ENCODE data around the gene RLN1.
"Not testable (repeated sequence)": the region's sequence is repeated elsewhere in the genome, so short reads cannot be mapped to it uniquely, and the experiment has no call there.

RLN1 gene, protein sequence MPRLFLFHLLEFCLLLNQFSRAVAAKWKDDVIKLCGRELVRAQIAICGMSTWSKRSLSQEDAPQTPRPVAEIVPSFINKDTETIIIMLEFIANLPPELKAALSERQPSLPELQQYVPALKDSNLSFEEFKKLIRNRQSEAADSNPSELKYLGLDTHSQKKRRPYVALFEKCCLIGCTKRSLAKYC

DNA sequence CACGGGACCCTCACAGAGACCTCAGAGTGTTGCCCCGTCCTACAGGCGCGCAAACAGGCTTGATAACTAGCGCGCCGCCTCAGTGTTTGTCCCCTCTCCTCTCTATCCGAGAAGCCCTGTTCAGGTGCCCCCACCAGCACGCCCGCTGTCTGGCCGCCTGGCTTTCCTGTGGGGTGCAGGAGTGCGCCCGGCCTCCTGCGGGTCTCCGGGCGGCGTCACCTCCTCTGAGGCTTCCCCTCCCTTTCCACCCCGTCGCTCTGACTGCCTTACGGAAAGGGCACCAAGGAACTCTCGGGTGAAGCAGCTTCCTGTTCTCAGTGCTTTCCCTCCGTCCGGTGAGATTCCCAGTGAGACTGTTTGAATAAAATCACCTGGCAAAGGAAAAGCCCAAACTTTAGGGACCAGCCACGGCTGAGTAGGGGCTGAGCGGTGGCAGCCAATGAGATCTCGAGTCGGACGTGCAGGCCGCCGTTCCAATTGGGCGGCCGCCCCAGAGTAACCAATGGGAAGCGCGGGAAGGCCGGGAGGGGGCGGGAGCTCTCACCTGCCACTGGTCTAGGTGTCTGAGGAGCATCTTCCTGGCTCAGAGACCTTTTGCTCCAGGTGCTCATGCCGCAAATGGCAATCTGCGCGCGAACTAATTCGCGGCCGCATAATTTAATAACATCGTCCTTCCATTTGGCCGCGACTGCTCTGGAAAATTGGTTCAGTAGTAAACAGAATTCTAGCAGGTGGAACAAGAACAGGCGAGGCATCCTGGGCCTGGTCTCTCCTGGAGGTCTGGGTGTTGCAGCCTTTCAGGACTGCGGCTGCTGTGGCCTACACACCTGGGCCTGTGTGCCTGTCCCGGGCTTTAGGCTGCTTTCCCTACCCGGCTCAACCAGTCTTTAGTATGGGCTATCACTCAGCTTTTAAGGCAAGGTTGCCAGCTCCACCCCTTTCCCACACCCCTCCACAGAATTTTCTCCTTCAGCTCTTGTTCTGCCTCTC lies at the start of gene RLN1:
RLN1 (minus strand) TSS at position 885 of the 990 bp plus-strand sequence; CDS start at position 755, 130 bp downstream.
- DNase-seq (ENCODE audit: low read depth): not testable (repeated sequence)

DNA sequence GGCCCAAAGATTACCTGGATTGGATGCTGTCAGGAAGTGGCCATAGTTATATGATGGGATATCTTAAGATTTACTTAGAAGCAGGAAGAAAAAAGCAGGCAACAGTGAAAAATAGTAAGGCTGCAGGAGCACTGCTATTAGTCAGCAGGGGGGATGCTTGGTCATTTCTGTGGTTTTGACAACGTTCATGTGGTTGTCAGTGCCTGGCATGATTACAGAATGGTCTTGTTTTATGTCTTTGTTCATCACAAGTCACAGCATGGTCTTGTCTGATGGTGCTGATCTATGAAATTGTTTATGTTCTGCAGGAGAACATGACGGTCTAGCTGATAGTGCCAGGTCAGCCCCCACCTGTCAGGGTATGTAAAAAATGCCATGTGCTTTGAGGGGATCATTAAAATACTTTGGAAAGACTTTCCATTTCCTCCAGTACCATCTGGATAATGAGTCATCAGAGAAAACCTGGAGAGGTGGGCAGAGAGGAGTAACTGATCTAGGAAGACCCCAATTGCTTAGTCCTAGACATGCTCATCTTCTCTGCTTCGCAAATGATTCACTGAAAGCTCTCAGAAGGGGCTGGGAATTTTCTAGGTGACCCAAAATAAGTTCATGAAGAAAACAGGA lies 49.5 kb upstream of the RLN1 start:
- DNase-seq (ENCODE audit: low read depth): no peak

DNA sequence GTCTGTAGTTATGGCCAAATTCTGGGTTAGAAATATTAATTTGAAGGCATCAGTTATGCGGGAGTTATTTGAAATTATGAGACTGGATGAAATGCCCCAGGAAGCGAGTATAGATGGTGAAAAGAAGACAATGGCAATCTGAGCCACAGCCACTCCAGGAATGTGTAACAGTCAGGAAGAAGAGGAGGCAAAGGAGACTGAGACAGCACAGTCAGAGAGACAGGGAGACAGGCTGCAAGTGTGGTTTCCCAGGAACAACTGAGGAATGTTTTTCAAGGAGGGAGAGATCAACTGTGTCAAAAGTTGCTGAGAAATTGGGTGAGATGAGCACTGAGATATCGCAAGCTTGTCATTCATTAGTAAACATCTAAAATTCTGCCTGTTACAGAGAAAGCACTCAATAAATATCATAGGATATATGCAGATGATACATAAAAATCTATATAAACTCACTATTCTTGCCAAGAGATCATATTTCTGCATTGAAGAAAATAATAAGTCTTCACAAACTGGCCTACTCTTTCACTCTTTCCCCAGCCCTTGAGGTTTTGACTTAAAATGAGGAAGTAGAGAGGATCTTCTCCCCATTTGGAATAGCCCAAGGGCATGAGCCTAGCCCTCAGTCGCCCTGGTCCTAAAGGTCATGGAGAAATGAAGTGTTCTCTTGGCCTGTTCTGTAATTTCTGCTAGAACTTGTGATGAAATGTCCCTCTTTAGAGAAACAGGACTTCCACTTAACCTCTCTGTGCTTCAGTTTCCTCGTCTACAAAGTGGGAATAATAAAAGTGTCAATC lies 48.5 kb upstream of the RLN1 start:
- no peak for DNase-seq (ENCODE audit: low read depth)

DNA sequence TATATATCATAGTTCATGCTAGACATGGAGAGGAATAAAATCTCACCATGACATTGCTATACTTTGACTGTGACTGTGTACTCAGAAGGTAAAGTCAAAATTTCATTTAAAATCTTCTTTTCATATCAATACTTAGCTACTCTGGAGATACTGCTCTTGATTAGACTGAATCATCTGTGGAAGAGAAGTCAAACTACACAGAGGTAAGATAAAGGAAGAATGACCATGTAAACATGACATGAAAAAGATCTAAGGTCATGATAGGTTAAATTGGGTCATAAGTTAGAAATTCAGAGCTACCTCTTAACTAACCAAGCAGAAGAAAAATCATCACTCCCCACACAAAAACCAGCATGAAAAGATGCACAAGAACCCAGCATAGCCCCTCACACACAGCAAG lies 44.8 kb upstream of the RLN1 start:
- no peak for DNase-seq (ENCODE audit: low read depth)

DNA sequence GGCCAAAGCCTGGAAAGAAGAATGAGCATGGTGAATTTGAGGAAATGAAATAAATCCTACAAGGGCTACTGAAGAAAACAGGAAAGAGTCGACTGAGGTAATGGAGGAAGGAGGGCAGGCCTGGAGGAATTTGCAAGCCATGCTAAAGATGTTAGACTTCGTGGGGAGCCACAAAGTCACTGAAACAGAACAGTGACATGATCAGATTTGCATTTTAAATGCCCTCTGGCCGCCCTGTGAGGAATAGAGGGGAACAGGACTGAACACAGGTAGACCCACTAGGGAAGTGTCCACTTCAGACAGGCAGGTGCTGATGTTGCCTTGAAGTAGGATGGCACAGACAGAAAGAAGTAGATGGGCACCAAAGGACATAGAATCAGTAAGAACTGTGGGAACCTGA lies 42.8 kb upstream of the RLN1 start:
- no peak for DNase-seq (ENCODE audit: low read depth)

DNA sequence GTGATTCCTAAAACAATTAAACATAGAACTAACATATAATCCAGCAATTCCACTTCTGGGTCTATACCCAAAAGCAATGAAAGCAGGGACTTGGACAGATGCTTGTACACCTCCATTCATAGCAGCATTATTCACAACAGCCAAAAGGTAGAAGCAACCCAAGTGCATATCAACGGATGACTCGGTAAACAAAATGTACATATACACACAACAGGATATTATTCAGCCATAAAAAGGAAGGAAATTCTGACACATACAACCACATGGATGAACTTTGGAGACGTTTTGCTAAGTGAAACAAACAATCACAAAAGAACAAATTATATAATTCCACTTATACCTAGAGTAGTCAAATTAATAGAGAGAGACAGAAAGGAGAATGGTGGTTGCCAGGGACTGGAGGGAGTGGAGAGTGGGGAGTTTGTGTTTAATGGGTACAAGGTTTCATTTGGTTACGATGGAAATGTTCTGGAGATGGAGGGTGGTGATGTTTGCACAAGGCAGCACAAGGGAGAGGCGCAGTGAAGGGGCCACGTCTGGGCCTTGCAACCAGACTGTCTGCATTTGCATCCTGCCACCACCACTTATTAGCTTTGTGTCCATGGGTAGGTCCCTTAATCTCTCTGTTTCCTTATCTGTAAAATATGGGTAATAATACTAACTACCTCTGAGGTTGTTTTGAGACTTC lies 36.3 kb upstream of the RLN1 start:
- DNase-seq (ENCODE audit: low read depth): no peak

DNA sequence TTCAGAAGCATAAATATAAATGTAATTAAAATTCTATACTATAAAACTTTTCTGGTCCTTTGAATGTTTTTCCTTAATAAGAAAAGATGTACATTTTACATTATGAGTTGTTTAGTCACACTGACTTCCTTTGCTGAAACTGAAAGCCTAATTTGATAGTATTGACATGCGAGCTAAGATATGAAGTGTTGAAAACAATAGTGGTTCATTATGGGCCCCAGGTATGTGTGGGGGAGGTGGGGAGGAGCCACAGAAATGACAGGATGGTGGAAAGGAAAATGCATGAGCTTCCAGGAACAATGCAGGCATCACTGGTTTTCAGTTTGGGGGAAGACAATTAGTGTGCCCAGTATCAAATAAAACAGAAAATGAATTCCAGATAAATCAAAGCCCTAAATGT lies 35.4 kb upstream of the RLN1 start:
- DNase-seq (ENCODE audit: low read depth): no peak

DNA sequence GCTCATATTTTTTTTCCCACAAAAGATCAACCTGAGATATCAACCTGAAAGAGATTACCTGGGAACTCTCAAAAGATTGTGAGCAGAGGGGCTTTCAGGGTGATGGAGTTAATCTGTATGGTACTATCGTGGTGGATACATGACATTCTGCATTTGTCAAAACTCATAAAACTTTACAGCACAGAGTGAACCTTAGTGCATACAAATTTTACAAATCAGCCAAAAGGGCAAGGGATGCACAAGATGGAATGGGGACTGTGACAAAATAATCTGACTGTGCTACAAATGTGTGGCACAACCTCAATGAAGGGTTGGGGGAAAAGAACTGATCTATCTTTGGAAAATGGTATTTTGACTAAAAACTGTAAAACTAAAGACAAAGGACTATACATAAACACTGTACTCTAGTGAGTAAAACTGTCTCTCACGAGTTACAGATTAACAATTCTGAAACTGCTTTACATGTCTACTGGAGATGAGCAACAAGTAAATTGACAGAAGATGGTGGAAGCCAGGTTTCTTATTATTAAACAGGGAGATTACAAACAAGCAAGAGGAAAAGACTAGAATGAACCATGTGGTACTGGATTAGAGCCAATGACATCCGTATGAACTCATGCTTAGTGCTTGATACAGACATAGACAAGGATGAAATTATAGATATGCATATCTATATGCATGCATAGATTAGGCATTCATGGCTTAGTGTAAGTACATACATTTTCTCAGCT lies 24.8 kb upstream of the RLN1 start:
- DNase-seq (ENCODE audit: low read depth): no peak

DNA sequence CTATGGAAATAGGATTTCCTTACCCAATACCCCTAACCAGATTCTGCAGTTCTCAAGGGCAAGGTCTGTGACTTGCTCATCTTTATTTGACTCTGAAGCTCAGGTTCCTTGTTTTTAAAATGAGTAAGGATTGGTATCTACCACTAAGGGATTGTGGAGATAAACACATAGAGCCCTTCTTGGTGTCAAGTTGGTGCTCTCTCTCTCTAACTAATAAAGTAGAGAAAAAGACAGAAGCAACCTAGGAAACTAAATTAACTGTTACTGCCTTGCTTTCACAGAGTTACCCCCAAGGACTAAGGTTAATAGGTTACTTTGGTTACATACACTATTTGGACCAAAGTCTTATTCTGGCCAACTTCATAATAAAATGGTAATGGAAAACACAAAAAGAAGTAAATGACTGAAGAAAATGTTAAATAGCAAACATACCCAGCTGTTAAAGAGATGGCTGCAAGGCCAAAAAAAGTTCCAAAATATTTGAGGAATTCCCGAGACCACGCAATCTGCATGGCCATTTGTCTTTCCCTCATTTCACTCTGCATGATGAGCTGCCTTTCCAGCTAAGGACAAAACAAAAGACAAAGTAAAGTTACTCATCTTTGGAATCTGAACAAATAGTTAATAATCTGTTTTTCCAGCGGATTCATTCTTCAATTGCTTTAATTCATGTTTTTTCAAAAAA lies 21.8 kb upstream of the RLN1 start:
- no peak for DNase-seq (ENCODE audit: low read depth)

DNA sequence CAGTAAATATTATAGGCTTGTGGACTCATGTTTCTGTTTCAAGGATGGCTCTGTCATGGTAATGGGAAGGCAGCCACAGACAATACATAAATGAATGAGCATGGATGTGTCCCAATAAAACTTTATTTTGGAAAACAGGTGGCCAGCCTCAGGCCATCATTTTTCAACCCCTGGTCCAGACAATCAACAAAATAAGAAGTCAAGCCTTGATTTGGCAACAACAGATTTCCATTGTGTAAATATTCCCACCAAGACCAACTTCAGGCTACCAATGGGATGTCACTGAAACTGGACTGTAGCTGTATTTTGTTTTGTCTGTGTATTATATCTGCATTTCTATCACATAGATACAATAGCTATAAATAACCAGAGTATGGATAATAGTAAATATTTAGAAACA lies 20.7 kb upstream of the RLN1 start:
- no peak for DNase-seq (ENCODE audit: low read depth)

DNA sequence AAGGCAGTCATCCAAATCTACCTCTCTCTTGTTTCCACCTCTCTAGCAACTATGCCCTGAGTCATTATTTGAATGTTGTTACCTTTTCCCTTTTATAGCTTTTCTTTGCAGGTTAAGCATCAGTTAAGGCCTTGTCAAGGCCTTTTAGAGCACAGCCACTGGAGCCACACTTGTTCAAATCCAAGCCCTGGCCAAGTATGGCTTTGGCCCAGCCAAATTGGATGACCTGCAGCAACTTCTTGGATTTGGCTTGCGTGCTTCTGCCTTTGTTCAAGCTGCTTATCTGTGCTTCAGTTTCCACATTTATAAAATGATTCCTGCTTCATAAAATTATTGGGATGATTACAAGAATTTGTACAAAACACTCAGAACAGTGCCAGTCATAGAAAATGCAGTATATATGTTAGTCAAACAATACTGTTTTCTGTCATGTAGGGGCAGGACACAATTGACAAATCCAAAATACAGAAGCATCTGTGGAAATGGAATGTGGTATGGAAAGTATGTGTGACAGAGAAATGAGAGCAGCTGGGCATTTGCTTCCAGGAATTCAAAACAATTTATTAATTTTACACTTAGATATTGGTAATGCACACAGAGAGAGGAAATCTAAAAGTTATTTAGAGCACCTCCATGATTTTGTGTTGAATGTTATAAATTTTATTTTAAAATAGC lies 17.9 kb upstream of the RLN1 start:
- DNase-seq (ENCODE audit: low read depth): no peak

DNA sequence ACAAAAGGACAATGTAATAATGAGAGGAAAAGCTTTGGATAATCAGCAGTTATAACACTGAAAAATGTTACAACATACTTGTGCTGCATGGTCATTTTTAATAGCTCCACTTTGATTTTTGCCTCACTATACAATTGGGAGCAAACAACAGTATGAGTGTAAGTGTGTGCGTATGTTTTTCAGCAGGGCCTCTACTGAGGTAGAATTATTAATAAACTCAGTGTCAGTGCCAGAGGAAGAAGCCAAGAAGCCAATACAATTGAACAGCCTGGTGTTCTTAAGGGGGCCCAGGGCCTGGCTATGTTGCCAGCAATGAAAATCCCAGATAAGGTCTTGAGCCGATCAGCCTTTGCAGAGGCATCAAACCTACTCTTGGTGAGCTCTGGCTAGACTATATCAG lies 16.1 kb upstream of the RLN1 start:
- DNase-seq (ENCODE audit: low read depth): no peak

DNA sequence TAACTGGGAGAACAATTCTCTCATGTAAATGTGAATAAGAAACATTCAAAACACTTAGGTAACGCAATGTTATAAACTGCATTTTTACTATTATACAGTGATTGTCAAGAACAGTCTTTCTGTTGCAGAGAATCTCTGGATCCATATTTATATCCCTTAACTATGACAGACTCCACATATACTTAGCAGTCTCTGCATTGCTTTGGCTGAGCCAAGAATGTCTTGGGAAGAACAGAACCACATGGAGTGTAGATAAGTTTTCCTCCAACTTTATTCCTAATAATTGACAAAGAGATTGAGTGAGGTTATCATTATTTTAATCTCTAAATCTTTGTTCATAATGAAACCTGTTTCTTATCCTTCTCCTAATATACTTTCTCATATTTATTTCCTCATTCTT lies 15.6 kb upstream of the RLN1 start:
- no peak for DNase-seq (ENCODE audit: low read depth)

DNA sequence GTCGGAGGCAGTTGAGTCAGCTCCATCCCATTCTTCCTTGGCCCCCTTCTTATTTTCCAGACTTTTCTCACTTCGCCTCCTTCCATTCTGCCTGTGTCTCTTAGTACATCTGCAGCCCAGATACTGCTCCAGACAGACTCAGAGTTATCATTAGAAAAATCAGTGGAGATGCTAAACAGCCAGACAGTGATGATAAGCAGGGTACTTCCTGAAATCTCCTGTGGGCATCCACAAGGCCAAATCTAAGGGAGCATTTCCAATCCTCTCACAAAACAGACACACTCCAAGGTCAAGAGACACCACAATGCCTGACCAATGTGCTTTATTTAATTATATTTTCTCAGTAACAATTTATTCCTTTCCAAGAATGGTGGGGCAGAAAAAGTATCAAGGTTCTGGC lies 14.5 kb upstream of the RLN1 start:
- no peak for DNase-seq (ENCODE audit: low read depth)

DNA sequence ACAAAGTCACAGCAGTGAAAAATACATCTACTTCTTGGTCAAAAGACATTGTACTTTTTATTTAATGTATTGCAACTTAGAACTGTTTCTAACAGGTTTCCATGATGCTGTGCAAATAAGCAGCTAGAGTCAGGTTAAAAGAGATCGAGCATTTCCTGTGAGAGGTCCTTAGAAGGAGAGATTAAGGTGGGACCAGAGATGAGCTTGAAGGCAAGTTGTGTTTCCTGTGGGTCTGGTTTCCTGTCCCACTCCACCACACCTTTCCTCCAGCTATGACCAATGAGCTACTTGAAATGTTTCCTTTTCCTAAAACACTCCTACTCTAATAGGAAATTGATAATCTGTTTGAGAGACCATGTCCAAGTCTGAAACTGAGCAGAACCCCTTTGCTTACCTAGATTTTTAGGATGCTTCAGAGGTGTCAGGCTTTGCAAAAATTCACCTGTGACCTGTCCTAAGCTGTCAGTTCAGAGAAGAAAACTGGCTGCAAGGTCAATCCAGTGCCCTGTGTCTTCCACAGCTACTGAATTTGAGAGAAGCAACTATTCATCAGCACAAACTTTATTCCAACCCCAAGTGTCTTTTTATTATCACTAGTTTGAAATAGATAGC lies 13.1 kb upstream of the RLN1 start:
- DNase-seq (ENCODE audit: low read depth): no peak

DNA sequence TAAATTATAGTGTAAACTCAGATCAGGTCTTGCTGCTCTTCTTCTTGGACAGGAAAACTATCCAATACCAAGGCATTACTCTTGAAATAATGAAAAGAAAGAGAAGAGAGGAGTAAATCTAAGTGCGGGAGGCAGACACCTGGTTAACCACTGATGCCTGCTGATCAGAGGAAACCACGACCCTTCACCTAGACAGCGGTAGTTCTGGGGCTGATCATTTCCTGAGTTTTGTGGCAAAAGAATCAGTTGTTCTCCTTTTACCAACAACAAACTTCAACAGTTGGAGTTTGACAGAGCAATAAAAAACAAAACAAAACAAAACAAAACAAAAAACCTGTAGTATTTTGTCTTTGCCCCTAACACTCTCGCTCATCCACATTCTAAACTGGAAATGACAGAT lies 3.0 kb downstream of the RLN1 start:
- DNase-seq (ENCODE audit: low read depth): no peak

DNA sequence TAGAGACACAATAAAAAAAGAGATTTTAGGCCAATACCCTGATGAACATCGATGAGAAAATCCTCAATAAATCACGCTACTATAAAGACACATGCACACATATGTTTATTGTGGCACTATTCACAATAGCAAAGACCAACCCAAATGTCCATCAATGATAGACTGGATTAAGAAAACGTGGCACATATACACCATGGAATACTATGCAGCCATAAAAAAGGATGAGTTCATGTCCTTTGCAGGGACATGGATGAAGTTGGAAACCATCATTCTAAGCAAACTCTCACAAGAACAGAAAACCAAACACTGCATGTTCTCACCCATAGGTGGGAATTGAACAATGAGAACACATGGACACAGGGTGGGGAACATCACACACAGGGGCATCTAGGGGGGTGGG lies 8.4 kb downstream of the RLN1 start:
- not testable (repeated sequence) for DNase-seq (ENCODE audit: low read depth)

DNA sequence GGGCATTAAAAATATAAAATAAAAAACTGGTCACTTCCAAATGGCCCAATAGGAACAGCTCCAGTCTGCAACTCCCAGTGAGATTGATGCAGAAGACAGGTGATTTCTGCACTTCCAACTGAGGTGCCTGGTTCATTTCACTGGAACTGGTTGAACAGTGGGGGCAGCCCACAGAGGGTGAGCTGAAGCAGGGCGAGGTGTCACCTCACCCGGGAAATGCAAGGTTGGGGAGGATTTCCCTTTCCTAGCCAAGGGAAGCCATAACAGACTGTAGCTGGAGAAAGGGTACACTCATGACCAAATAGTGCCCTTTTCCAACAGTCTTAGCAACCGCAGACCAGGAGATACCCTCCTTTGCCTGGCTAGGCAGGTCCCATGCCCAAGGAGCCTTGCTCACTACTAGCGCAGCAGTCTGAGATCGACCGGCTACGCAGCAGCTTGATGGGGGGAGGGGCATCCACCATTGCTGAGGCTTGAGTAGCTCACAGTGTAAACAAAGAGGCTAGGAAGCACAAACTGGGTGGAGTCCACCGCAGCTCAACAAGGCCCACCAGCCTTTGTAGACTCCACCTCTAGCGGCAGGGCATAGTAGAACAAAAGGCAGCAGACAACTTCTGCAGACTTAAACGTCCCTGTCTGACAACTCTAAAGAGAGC lies 12.7 kb downstream of the RLN1 start:
- no peak for DNase-seq (ENCODE audit: low read depth)

DNA sequence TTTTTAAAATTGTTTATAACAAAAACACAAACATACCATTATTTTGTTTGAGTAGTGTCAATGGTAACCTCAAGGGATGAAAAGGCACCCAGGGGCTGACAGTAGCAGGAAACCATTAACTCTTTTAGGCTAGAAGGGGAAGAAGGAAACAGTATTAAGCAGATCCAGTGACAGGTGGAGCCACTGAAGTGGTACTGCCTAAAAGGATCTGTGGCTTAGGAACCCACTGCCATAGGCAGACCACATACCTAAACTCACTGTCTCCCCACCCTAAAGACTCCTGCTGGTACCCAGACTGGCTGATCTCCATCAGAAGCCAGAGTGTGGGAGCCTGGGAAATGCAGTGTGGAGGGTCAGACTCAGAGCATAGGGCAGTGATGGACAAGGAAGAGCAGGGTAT lies 13.5 kb downstream of the RLN1 start:
- DNase-seq (ENCODE audit: low read depth): no peak
